IPS-18c (cell line): ENCODE measurements around the gene ACTR2.
"Not testable (repeated sequence)": the region's sequence is repeated elsewhere in the genome, so short reads cannot be mapped to it uniquely, and the experiment has no call there.

ENCODE experiments used
- H3K4me3 ChIP-seq: 2 replicates; pipeline ENCODE4 v1.7.0; 2013; ENCODE audit warnings: low read depth, mild to moderate bottlenecking, low read length, moderate library complexity; ENCODE audit not compliant: insufficient read depth
- H3K9me3 ChIP-seq: one replicate; pipeline ENCODE4 v1.6.1; 2013; ENCODE audit warnings: mild to moderate bottlenecking, low read length, moderate library complexity; ENCODE audit not compliant: control insufficient read depth, insufficient read depth

ACTR2 gene

GRCh38 chr2:65294701-65295100 is 67.1 kb downstream of the ACTR2 start:
- H3K9me3 ChIP-seq: no peaks in the 10 kb centered on the region
- no peak overlapping the region for H3K4me3 ChIP-seq

GRCh38 chr2:65296971-65297370 is 69.3 kb downstream of the ACTR2 start:
- Histone ChIP-seq H3K9me3 (no peaks in the 10 kb centered on the region), H3K4me3 (no peak overlapping the region)

DNA sequence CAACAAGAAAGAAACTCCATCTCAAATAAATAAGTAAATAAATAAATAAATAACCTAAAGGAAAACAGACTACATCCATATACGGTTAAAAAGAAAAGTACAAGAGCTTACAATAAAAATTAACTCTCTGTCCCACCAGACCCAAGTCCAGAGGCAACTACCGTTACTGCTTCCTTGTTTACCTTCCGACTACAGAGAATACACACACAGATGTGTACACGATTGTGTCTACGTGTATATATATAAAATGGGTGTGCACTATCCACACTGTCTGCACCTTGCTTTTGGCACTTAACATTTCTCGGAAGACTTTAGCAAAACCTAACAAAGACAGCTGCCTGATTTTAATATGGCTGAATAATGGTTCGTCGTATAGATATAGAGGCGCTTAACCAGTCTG is 69.9 kb downstream of the ACTR2 start:
- H3K9me3 ChIP-seq: no peaks in the 10 kb centered on the region
- H3K4me3 ChIP-seq: no peak overlapping the region

GRCh38 chr2:65298089-65298488 is 70.5 kb downstream of the ACTR2 start:
- no peak overlapping the region for H3K4me3 ChIP-seq
- no peaks in the 10 kb centered on the region for H3K9me3 ChIP-seq

GRCh38 chr2:65299246-65299645 is 71.6 kb downstream of the ACTR2 start:
- Histone ChIP-seq H3K9me3 (no peaks in the 10 kb centered on the region), H3K4me3 (no peak overlapping the region)

DNA sequence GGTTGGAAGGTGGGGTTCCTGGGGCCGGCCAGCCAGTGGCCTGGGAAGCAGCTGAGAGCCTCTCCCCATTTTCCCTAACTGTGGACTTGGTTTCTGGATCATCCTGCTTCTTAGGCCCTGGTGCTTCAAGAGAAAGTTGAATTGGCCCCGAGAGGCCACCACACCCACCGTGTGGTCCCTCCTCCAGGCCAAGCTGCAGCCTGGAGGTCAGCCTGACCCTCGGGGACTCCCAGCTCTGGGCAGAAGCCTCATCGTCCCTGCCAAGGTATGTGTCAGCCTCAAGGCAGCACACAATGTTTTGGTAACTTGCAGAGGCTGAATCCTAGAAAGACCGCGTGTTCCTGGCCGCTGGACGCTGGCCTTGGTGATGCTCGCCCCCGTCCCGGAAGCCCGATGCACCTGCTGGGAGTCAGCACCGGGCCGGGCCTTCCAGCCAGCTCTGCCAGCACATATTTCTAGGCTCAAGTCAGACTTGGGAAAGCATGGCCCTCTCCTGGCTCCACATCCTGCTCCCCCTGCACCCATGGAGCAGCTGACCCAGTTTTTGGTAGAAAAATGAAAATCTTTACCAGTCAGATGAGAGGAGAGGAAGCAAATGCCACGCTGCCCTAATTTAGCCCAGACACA is 72.6 kb downstream of the ACTR2 start:
- Histone ChIP-seq H3K9me3 (no peaks in the 10 kb centered on the region), H3K4me3 (no peak overlapping the region)

GRCh38 chr2:65300761-65301711 is 73.4 kb downstream of the ACTR2 start:
- Histone ChIP-seq H3K9me3 (no peaks in the 10 kb centered on the region), H3K4me3 (no peak overlapping the region)

GRCh38 chr2:65305934-65306333 is 78.3 kb downstream of the ACTR2 start:
- Histone ChIP-seq H3K4me3 (no peak overlapping the region), H3K9me3 (no peaks in the 10 kb centered on the region)

DNA sequence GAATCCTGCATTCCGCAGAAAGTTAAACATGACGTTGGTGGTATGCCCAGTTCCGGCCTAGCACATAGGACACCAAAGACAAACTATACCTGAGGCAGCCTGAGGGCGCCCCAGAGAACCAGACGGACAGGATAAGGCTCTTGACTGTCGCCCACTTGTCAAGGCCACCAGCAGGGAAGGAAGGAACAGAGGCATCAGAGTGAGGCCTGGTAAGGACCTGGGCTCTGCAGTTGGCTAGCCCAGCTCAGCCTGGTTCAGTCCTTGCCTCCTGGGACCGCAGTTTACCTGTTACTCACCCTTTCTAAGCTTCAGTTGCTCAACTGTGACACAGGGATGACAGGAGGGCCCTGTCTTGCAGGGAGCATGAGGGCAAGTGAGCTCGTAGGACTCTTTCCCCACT is 82.1 kb downstream of the ACTR2 start:
- no peak overlapping the region for H3K4me3 ChIP-seq
- peaks cover 2% of the 10 kb centered on the region for H3K9me3 ChIP-seq

GRCh38 chr2:65311049-65311448 is 83.4 kb downstream of the ACTR2 start:
- H3K4me3 ChIP-seq: no peak overlapping the region
- H3K9me3 ChIP-seq: peaks cover 2% of the 10 kb centered on the region

- Histone ChIP-seq H3K4me3 (no peak overlapping the region), H3K9me3 (peaks cover 2% of the 10 kb centered on the region)
These were observed 84.0 kb downstream of the ACTR2 start for GRCh38 chr2:65311596-65311995.

DNA sequence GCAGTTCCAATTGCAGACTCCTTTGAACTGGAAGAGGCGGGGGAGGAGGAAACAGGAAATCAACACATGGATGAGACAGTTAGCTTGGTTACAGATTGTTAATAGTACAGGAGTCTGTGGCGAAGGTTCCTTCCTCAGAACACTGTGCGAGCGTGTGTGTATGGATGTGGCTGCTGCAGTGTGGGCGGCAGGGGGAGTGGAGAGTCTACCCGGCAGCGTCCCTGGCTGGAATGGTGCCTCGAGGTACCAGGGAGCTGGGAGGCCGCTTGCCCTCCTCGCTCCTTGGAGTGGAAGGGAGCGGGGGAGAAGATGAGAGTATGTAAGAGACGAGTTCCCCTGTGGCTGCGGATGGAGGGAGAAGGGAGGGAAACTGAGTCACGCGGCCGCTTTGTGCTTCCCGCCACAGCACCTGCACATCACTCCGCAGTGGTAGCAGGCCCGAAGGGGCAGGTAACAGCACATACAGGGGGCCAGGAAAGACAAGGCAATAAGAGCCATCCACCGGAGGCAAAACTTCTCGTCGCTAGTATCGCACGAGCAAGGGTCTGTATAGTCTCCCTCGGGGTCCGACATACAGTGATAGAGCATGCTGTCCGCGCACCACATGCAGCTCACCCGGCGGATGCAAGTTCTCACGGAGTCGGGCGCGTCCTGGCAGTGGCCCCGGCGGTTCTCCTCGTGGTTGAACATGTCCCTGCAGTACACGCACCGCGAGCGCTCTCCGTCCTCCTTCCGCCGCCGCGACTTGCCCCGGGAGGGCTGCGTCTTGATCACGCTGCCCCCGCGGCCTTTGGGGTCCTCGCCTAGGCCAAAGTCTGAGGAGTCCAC is 85.7 kb downstream of the ACTR2 start:
- H3K4me3 ChIP-seq: no peak overlapping the region
- peaks cover 2% of the 10 kb centered on the region for H3K9me3 ChIP-seq

- no peak overlapping the region for H3K4me3 ChIP-seq
- peaks cover 2% of the 10 kb centered on the region for H3K9me3 ChIP-seq
These were observed 86.3 kb downstream of the ACTR2 start for GRCh38 chr2:65313954-65314256.

DNA sequence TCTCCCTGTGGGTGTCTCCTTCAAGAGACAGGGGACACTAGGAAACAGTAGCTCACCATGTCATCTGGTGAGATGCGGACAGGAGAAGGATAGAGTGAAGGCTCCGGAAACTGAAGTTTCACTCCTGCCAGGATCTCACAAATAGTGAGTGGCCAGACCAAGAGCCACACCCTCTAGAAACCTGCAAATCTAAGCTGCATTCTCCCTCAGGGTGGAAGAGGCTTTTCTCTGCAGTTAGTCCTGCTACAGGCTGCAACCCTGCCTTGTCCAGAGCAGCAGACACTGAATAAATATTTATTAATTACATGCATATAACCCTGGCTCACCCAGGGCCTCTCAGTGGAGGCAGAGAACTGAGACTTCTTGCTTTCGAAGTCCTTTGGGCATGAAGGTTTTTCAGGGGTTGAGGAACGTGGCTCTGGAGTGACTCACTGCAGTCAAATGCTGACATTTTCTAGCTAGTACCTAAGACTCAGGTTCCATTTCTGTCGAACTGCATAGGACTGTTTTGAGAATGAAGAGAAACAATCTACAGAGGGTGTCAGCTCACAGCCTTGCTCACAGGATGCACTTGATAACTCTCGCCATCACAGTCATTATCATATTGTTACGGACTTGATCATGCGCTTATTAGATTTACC is 87.3 kb downstream of the ACTR2 start:
- no peak overlapping the region for H3K4me3 ChIP-seq
- peaks cover 2% of the 10 kb centered on the region for H3K9me3 ChIP-seq

DNA sequence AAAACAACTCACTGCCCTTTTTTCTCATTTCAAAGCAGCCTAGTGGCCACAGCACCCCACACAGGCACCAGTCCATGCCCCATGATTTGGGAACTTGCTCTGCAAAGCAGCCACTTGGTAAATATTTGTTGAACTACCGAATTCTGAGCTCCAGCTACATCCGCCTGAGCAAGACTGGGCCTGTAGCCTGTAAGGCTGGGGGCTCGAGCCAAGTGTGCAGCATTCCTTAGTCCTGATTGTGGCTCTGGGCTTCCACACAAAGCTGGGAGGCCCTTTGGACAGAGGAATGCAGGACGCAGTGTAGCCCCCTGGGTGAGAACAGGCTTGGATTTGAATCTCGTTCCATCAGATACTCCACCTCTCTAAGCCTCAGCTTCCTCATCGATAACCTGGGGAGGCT is 88.4 kb downstream of the ACTR2 start:
- Histone ChIP-seq H3K4me3 (no peak overlapping the region), H3K9me3 (peaks cover 2% of the 10 kb centered on the region)

- H3K9me3 ChIP-seq, H3K4me3 ChIP-seq: not testable (repeated sequence)
These were observed 89.7 kb downstream of the ACTR2 start for GRCh38 chr2:65317351-65317750.

- Histone ChIP-seq H3K9me3 (peaks cover 2% of the 10 kb centered on the region), H3K4me3 (no peak overlapping the region)
These were observed 90.2 kb downstream of the ACTR2 start for GRCh38 chr2:65317841-65318240.
